ENCODE data around the gene TARBP1.

TARBP1 gene

GRCh38 chr1:234489007-234489697 is 10.2 kb upstream of the TARBP1 start:
- in situ Hi-C loops (cut with MboI; ENCODE audit: low pct_unique_long_range_greater_than_20kb, low sequenced_read_pairs): no loop called here
- no peak for DNase-seq

DNA sequence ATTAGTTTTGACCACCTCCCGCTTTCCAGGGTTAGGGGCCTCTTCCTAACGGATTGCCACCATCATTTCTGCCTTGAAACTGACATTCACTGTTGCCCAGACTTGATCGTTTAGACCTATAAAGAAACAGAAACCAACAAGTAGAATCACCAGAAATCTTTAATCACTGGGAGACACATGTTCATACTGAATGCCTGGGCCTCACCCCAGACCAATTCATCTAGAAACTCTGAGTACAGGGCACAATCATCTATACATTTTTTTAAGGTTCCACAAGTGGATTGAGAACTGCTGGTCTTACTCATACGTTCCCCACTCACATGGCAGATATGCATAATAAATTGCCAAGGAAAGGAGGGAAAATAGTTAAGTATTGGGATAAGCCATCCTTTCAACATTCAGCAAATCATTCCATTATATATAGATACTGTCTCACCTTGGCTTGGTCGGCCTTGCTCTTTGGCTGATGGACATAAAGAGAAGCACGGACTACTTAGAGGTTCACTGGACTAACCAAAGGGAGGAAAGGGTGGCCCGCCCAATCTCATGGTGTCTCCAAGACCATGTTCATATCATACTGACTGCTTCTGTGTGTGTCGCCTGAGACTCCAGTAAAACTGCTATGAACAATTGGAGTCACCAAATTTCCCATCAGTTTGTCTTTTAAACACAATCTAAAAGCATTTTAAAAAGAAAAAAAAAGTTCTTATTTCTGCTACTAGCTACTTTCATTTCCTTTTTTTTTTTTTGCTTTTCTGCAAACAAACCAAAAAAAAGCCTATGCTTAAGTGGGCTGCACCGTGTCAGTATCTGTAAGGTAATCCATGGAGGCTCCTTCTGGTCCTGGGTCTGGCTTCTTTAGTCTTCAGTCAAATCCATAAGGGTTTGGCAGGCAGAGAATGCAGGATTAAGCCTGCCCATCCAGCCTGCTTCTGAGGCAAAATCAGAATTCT is 9.4 kb upstream of the TARBP1 start:
- in situ Hi-C loops (cut with MboI; ENCODE audit: low pct_unique_long_range_greater_than_20kb, low sequenced_read_pairs): no loop called here
- no peak for DNase-seq

GRCh38 chr1:234486858-234487840 is 8.2 kb upstream of the TARBP1 start:
- in situ Hi-C loops (cut with MboI; ENCODE audit: low pct_unique_long_range_greater_than_20kb, low sequenced_read_pairs): no loop called here
- peak; percentile 73 for DNase-seq

DNA sequence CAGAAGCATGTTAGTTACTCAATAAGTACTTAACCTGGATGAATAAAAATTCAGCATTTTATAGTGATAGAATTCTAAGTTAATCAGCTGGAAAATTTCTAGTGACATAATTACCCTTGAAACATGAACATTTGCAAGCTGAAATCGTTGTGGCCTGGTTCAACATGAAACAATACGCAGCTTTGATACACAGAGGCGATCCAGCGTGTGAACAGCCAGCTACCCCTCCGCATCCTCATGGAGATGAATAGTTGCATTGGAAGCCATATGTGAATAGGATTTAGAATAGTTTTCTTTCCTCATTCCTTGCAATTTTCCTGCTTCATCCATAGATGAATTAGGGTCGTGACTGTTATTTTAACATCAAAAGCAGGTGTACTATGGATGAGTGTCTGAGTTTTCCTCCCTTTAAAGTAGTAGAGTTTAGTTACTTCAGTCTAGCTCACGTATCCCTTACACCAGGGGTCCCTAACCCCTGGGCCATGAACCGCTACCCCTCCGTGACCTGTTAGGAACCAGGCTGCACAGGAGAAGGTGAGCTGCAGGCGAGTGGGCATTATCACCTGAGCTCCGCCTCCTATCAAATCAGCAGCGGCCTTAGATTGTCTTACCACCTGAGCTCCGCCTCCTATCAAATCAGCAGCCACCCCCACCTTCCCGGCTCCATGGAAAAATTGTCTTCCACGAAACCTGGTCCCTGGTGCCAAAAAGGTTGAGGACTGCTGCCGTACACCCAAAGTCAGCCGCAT is 6.2 kb upstream of the TARBP1 start:
- DNase-seq: no peak
- in situ Hi-C loops (cut with MboI; ENCODE audit: low pct_unique_long_range_greater_than_20kb, low sequenced_read_pairs): no loop called here

- DNase-seq: no peak
- in situ Hi-C loops (cut with MboI; ENCODE audit: low pct_unique_long_range_greater_than_20kb, low sequenced_read_pairs): no loop called here
Measured at GRCh38 chr1:234484218-234484617, 5.2 kb upstream of the TARBP1 start.

GRCh38 chr1:234481771-234482170 is 2.8 kb upstream of the TARBP1 start:
- no peak for DNase-seq
- in situ Hi-C loops (cut with MboI; ENCODE audit: low pct_unique_long_range_greater_than_20kb, low sequenced_read_pairs): no loop called here

DNA sequence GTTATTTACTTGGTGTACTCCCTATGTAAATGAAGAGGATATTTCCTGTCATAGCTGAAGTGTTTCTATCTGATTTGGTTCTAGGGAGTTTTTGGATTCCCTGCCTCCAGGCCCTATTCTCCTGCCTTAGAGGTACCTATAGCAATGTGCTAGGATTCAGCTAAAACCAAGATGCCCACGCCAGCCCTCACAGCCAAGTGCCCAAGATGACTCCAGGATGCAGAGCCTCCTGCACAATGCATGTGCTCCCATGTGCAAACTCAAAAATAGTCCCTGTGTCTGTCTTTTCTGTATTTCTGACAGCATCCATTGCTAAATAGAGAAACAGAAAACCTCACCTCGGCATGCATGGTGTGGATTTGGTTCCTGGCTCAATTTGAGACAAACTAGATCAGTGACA is 887 bp upstream of the TARBP1 start:
- no peak for DNase-seq
- in situ Hi-C loops (cut with MboI; ENCODE audit: low pct_unique_long_range_greater_than_20kb, low sequenced_read_pairs): no loop called here

DNA sequence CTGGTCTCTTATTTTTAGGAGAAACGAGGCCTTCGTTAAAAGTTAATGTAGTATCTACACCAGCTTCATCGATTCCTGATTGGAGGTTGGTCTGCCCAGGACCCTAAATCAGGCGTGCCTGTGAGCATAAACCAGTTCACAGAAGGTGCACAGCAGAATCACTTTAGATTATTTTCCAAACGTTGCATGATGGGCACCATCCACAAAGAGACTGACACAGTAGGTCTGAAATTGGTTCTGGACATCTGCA is 256 bp upstream of the TARBP1 start:
- in situ Hi-C loops (cut with MboI; ENCODE audit: low pct_unique_long_range_greater_than_20kb, low sequenced_read_pairs): no loop called here
- no peak for DNase-seq

DNA sequence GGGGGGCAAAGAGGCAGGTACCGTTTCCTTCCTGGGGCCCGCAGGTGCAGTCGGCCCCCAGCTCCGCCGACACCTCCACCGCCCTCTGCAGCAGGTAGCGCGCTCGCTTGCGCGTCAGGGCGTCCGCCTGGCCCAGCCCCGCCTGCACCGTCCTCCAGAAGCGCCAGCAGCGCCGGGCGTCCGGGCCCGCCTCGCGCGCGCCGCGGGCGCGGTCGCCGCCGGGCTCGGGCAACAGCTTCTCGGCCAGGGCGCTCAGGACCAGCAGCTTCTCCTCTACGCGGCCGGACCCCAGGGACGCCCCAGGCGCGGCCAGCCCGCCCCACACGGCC is 863 bp downstream of the TARBP1 start:
- in situ Hi-C loops (cut with MboI; ENCODE audit: low pct_unique_long_range_greater_than_20kb, low sequenced_read_pairs): no loop called here
- peak; percentile 49 for DNase-seq

DNA sequence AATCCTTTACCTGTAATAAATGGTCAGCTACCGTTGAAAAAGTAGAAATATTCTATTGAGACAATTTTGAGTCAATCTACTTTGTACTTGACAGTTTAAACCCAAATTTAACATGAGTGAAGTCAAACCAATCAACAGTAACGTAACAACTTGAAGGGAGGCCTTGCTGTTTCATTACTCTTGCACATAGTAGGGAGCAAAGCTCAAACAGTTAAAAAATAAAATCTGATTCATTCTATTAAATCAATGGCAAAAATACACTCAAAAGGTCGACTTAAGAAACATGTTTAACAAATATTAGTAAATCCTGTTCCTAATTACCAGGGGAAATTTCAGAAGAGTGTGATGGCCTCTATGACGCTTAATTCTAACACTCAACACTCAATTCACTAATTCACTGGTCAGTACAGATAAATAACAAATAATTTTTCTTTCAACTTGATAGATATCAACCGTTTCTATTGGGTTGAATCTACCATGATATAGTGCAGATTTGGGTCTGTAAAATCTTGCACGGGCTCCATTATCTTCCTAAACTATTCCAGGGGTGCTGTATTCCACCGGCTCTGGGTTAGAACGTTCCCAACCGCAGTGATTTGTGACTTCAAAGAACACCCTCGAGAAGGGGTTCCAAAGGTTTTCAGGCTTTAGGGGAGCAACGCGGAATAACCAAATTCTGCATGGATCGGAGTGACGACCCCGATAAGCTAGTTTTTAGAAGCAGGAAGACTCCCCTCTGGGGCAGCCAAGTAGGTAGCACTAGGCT is 1.4 kb downstream of the TARBP1 start:
- no peak for DNase-seq
- in situ Hi-C loops (cut with MboI; ENCODE audit: low pct_unique_long_range_greater_than_20kb, low sequenced_read_pairs): no loop called here

GRCh38 chr1:234476172-234476571 is 2.8 kb downstream of the TARBP1 start:
- DNase-seq: peak; percentile 62
- in situ Hi-C loops (cut with MboI; ENCODE audit: low pct_unique_long_range_greater_than_20kb, low sequenced_read_pairs): no loop called here

DNA sequence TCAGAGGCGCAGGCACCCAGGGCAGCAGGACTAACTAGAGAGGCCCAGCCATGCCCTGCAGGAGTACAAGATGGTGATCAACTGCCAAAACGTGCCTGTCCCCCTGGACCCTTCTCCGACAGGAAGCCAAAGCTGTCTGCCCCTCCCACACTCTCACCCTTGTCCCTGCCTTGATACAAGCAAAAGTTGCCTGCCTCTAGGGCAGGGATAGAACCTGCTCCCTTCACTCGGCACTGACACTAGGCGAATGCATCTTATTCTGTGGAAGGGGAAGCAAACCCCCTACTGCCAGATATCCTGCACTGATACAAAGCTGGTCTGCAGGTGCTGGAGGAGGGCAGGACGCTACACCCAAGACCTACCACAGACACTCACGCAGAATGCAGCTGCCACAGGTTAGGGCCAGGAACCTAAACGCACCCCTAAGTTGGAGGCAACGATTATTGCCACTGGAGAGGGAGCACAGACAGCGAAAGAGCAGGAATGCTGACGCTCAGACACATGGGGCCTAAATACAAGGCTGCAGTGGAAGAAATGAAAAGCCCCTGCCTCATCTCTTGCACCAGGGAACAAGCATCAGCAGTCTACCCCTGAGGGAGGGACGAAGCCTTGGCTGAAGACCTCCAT is 3.7 kb downstream of the TARBP1 start:
- no peak for DNase-seq
- in situ Hi-C loops (cut with MboI; ENCODE audit: low pct_unique_long_range_greater_than_20kb, low sequenced_read_pairs): no loop called here

DNA sequence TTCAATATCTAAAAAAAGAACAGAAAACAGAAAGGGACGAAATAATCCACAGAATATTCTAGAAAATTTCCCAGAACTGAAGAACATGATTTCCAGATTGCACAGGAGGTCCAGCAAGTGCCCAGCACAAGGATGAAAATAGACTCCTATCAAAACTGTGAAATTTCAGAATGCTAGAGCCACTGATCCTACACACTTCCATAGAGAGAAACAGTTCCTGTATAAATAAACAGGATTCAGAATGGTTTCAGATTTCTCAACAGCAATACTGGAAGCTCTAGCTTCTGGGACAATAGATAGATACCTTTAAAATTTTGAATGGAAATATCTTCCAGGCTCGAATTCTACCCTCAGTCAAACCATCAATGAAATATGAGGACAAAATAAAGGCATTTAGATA is 4.6 kb downstream of the TARBP1 start:
- in situ Hi-C loops (cut with MboI; ENCODE audit: low pct_unique_long_range_greater_than_20kb, low sequenced_read_pairs): no loop called here

DNA sequence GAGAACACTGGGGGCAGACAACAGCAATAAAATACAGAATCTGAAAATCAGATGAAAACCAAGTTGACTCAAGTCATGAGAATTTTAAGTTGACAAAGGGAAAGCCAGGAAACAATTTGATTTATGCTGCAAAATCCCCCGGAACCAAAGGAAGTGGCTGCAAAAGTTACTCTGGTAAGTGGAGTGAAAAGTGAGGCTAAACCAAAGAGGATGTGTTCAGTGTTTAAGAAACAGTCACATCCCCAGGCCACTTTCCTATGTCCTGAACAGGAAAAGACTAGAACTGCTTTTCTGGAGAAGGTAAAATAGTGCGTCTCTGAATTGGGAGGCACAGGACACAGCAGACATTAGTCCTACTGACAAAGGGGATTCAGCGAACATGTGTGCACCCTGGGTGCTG is 5.9 kb downstream of the TARBP1 start:
- in situ Hi-C loops (cut with MboI; ENCODE audit: low pct_unique_long_range_greater_than_20kb, low sequenced_read_pairs): no loop called here
- DNase-seq: peak; percentile 28

More for the DNA sequence above, 4.6 kb downstream of the TARBP1 start:
- no peak for DNase-seq

- in situ Hi-C loops (cut with MboI; ENCODE audit: low pct_unique_long_range_greater_than_20kb, low sequenced_read_pairs): no loop called here
- no peak for DNase-seq
Measured at GRCh38 chr1:234469376-234469775, 9.6 kb downstream of the TARBP1 start.

DNA sequence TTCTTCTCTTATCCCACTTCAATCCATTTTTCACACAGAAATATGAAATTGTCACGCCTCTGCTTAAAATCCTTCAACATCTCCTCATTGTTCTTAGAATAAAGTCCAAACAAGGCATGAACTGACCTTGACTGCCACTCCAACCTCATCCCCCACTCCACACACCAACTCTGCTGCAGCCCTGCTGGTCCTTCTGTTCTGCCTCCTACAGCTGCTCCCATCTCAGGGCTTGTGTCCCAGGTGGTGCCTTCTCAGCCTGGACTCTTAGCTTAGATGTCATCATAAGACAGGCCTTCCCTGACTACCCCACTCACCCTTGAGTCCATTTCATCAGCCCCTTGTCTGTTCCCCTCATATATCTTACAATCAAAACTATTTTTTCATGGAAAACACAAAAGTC is 10.4 kb downstream of the TARBP1 start:
- in situ Hi-C loops (cut with MboI; ENCODE audit: low pct_unique_long_range_greater_than_20kb, low sequenced_read_pairs): no loop called here
- no peak for DNase-seq

- in situ Hi-C loops (cut with MboI; ENCODE audit: low pct_unique_long_range_greater_than_20kb, low sequenced_read_pairs): no loop called here
- DNase-seq: no peak
Measured at GRCh38 chr1:234467821-234468220, 11.2 kb downstream of the TARBP1 start.

- no peak for DNase-seq
- in situ Hi-C loops (cut with MboI; ENCODE audit: low pct_unique_long_range_greater_than_20kb, low sequenced_read_pairs): no loop called here
Measured at GRCh38 chr1:234466945-234467344, 12.0 kb downstream of the TARBP1 start.
